Right ventricle myocardium superior (tissue), 1 donor: ENCODE data around the gene TMEM94. TPM values are rescaled to one million over a fixed set of nuclear protein-coding genes. Genes with fewer than 3 reads are reported as not detected.
A peak's percentile ranks its signal among the peaks of the same experiment; 100 is the strongest.
"Not testable (repeated sequence)": the region's sequence is repeated elsewhere in the genome, so short reads cannot be mapped to it uniquely, and the experiment has no call there.

Experiments
- ATAC-seq: fragments of 200-7000 bp; cut with Tn5 transposase; one replicate; pipeline ENCODE4 v1.9.1; 2020; ENCODE audit warnings: mild to moderate bottlenecking; ENCODE audit not compliant: poor library complexity
- DNase-seq: peaks from one replicate; pipeline ENCODE4 v3.0.0-alpha.2; 2020
- intact Hi-C: fragments of 100-400 bp; cut with DNase I; formaldehyde crosslinking; loops from one replicate; pipeline ENCODE4 v1.11.2; 2022
- long read RNA-seq: library from polyadenylated mRNA; unstranded; transcript quantifications from one replicate; pipeline ENCODE4 v2.0.0, GENCODE V29; 2021
- total RNA-seq: library from RNA; stranded (reverse); fragmentation: NEBNext Ultra II Directional; extraction: Animal tissue kit (Norgen Biotek cat#: 25700); gene quantifications from one replicate; pipeline ENCODE4 v1.2.1, GENCODE V29; 2021
- donor health status: DM: no; HTN: yes; CAD: no; lungs with severe emphysema.

TMEM94 gene
- total RNA-seq: 38.0 TPM
- long read RNA-seq, partial matches to known transcripts: 39 of 51 reads
- long read RNA-seq, other reads (novel, unspliced or antisense): 12 of 51 reads

DNA sequence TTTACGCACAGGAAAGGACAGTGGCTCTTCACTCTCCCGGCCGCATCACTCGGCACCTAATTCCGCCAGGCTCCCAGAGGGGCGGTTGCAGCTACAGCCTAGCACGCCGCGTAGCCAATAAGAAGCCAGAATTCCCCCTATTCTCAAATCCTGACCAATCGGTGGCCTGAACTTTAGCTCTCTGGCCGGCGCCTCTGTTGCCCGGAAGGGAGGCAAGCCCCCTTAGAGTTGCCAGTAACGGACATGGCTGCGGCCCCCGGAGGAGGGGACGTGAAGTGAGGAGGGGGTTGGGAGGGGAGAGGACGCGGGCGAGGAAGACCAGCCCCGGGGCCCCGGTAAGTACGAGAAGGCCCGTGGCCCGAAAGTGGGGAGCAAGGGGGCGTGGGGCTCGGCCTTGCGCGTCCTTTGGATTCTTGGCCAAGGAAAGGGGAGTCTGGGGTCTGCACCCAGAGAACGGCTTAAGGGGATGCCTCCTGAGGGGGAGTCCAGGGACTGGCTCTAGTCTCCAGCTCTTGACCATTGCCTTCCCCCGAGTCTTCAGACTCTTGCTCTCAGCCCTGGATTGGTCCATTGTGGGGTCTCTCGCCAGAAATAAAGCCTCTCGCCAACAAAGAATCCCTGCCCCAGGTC lies at the start of gene TMEM94:
Gene TMEM94, plus strand, starts transcription at position 219 of the 630 bp plus-strand sequence. CDS start 15,271 bp downstream, outside the sequence.
- DNase-seq: peak; percentile 96
- ATAC-seq: peak; percentile 99
- intact Hi-C loops: no loop called here

GRCh38 chr17:75407655-75408352 lies 48.6 kb upstream of the TMEM94 start:
- intact Hi-C loops: no loop called here
- no peak for DNase-seq
- no peak for ATAC-seq

DNA sequence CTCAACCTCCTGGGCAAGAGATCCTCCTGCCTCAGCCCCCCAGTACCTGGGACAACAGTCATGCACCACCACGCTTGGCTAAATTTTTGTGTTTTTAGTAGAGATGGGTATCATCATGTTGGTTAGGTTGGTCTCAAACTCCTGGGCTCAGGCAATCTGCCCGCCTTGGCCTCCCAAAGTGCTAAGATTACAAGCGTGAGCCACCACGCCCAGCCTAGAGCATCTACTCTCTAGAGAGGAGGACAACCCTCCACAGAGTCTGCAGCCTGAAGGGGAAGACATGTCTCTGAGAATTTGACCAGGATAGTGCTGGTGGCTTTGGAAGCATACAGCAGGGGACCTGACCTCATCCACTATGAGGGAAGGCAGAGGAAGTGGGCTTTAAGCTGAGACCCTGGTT lies 46.3 kb upstream of the TMEM94 start:
- ATAC-seq (no peak), DNase-seq (no peak)
- intact Hi-C loops: no loop called here

- no peak for DNase-seq
- intact Hi-C loops: no loop called here
- ATAC-seq: no peak
These were observed 44.9 kb upstream of the TMEM94 start for GRCh38 chr17:75411328-75412067.

DNA sequence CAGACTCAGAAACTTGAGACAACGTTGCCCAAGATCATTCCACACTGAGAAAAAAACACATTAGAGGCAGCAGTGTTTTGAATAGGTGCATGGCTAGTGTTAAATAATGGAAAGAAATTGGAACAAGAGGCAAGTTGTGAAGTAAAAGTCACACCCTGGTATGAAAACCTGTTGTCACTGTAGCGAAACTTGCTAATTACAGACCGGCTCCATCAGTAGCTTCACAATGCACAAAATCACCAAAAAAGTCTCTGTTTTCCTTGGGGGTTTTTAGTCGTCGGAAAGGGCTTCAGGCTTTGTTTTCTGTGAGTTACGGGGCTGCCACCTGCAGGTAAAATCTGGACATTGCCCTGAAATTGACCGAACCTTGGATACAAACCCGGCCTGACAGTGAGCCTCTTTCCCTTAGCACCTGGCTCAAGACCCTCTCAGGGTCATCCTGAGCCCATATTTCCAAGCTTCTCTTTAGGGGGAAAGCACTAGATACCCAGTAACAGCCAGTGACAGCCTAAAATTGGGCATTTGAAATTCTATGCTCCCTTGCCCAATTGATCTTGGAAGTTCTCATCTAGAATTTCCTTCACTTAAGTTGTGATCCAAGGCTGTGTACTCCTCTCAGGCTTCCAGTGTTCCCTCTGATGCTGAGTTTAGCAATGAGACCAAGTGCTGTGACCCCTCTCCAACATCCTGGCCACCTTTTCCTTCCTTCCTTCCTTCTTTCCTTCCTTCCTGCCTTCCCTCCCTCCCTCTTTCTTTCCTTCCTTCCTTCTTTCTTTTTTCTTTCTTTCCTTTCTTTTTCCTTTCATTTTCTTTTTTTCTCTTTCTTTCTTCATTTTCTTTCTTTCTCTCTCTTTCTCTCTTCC lies 43.7 kb upstream of the TMEM94 start:
- intact Hi-C loops: no loop called here
- ATAC-seq (peak; percentile 67), DNase-seq (peak; percentile 51)

GRCh38 chr17:75414488-75414887 lies 41.9 kb upstream of the TMEM94 start:
- DNase-seq (no peak), ATAC-seq (no peak)
- intact Hi-C loops: no loop called here

DNA sequence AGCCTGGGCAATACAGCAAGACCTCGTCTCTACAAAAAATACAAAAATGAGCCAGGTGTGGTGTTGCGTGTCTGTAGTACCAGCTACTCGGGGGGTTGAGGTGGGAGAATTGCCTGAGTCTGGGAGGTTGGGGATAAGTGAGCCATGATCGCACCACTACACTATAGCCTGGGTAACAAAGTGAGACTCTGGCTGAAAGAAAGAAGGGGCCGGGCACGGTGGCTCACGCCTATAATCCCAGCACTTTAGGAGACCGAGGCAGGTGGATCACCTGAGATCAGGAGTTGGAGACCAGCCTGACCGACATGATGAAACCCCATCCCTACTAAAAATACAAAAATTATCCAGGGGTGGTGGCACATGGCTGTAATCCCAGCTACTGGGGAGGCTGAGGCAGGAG lies 40.4 kb upstream of the TMEM94 start:
- ATAC-seq (no peak), DNase-seq (no peak)
- intact Hi-C loops: no loop called here

- DNase-seq: no peak
- intact Hi-C loops: no loop called here
These were observed 39.3 kb upstream of the TMEM94 start for GRCh38 chr17:75417054-75417580.

DNA sequence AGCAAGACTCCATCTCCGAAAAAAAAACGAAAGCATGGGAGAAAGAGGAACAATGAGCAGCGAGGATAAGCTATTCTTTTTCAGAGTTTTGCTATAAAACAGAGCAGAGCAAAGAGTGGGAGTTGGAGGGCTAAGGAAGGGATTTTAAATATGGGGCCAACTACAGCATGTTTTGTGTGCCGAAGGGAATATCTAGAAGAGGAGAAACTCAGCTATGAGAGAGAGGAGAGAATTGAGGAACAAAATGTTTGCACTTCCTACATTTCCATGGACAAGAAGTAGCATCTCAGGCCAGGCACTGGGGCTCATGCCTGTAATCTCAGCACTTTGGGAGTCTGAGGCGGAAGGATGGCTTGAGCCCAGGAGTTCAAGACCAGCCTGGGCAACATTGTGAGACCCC lies 37.9 kb upstream of the TMEM94 start:
- ATAC-seq (no peak), DNase-seq (no peak)
- intact Hi-C loops: no loop called here

More at GRCh38 chr17:75417054-75417580, 39.3 kb upstream of the TMEM94 start:
- ATAC-seq: peak; percentile 77

DNA sequence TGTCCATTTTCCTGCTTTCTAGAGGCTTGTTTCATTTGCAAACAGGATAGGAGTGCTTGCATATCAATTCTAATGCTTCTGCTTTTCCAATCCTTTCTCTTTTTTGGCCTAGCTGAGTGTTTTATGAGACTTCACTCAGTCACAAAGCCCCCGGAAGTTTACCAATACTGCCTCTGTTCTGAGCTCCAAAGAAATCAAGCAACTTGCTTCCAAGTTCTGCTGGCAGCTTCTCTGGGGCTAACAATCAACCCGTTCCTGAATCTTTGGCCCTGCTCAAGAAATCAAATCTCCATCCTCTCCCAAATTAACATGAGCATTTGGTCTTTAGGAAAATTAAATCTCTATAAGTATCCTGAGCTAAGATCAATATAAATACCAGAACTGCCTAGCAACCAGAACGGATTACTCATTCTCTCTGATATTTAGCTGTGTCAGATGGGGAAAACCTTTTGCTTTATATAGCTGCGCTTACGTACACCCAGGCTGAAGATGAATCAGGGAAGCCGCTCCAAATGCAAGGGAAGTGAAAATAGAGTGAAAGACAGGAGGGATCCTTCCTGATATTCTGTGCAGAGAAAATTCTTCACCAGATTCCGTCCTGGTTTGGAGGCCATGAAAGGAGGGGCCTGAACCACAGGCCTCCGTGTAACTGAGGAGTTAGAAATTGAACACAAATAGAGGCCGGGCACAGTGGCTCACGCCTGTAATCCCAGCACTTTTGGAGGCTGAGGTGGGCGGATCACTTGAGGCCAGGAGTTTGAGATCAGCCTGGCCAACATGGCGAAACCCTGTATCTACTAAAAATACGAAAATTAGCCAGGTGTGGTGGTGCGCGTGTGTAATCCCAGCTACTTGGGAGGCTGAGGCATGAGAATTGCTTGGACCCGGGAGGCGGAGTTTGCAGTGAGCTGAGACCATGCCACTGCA lies 27.6 kb upstream of the TMEM94 start:
- intact Hi-C loops: loop anchor here (10.0 kb wide), 1 partner anchor 156 kb away; the partner anchor contains the start of gene MYO15B
- ATAC-seq: peak; percentile 16
- DNase-seq: no peak

DNA sequence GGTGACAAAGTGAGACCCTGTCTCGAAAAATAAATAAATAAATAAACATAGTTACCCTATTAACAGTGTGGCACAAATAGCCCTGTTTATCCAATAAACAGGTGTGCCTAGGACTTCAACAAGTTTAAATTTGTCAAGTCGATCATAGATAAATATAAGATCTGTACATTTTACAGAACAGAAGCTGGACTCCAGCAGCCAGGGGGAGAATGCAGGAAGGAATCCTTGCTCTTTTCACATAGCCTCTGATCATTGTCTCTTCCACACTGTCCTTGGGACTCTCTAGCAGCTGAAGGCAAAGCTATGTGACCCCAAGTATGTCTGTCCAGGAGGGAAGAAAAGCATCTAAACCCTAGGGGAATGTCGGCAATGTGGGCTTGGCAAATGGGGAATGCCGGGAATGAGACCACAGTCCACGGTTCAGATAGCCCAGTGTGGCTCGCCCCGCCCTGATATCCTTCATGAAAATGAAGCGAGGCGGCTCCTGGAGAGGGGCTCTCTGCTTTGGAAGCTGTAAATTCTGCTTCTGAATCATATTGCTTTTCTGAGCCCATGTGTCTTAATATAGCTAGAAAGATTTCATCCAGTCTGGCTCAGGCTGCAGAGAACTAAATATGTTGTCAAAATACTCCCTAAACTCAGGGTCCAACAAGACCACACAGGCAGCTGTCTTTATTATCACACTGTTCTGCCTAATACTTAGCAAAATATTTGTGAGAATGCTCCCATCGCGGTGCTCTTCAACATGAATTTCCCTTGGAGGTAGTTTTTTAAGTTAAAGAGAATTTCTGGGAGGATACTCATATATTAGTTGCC lies 26.1 kb upstream of the TMEM94 start:
- intact Hi-C loops: no loop called here
- no peak for ATAC-seq
- no peak for DNase-seq

DNA sequence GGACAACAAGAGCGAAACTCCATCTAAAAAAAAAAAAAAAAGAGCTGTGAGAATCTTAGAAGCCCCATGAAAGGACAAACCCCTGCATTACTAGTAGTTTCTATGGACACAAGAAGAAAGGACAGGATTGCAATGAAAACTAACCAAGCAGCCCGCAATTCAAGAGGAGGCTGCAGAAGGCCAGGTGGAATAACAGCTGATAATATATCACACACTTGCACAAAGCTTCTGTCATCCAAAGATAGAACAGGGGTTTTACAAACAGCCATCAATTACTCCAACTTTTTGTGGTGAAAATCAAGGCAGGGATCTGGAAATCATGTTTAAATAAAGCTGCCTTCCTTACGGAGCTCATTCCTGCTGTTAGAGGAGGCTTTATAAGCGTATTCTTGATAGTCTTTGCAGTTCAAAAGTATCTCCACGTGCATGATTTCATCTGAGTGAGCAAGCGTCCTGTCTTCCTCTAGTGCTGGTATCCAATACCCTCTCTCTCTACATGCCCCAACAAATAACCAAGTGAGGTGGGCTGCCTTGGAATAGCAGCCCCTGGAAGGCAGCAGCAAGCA lies 23.1 kb upstream of the TMEM94 start:
- ATAC-seq (no peak), DNase-seq (no peak)
- intact Hi-C loops: no loop called here

DNA sequence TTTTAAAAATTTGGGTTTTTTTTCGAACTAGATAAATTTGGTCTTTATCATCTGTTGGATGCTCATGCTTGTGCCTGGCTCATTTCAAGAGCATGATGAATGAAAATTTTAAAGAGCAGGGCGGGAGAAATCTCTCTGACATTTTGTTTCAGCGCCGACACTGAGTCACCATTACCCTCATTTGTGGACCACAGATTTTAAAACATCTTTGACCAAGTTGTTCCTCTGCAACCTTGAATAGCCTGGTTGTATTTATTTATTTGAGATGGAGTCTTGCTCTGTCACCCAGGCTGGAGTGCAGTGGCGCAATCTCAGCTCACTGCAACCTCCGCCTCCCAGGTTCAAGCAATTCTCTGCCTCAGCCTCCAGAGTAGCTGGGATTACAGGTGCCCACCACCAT lies 22.0 kb upstream of the TMEM94 start:
- ATAC-seq, intact Hi-C loops, DNase-seq: not testable (repeated sequence)

GRCh38 chr17:75437404-75437803 lies 19.0 kb upstream of the TMEM94 start:
- intact Hi-C loops, ATAC-seq, DNase-seq: not testable (repeated sequence)

- ATAC-seq: no peak
- intact Hi-C loops: no loop called here
- DNase-seq: no peak
These were observed 17.1 kb upstream of the TMEM94 start for GRCh38 chr17:75439287-75439686.

GRCh38 chr17:75440738-75441448 lies 15.5 kb upstream of the TMEM94 start:
- intact Hi-C loops: no loop called here
- ATAC-seq (peak; percentile 67), DNase-seq (no peak)
